NT2/D1 (cell line): Measurements from ENCODE around the gene CAMK1D.

ENCODE experiments used
- SUZ12 ChIP-seq: IDR thresholded peaks from 2 replicates; pipeline ENCODE4 v1.6.1; 2011; ENCODE audit not compliant: insufficient read length, insufficient read depth; ENCODE audit errors: extremely low read depth
- YY1 ChIP-seq: IDR thresholded peaks from 2 replicates; pipeline ENCODE4 v1.6.1; 2011; ENCODE audit not compliant: insufficient read length, insufficient read depth

DNA sequence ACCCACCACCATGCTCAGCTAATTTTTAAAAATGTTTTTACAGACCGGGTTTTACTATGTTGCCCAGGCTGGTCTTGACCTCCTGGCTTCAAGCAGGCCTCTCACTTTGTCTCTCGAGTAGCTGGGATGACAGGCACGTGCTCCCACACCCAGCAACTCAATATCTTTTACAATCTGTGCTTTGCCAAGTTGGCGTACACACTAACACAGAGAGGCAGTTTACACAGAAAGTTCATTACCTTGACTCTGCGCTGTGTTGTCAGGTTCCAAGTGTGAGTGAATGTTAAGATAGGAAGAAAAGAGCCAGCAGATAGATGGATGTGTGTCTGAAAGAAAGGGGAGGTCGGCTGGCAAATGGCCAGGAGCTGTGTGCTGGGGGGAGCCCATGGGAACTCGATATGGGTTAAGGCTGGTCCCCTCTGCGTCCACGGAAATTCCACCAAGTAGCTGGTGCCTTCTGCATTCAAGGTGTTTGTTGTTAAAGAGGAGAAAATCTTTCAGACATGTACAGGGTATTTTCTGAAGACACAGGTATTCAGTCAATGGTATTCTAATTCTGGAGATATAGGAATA, 299.8 kb downstream of the CAMK1D start:
- TF ChIP-seq SUZ12: no peak
- TF ChIP-seq YY1: no peak
